Tibial nerve (tissue), 4 donors: ENCODE data around the gene MINK1. TPM values are rescaled to one million over a fixed set of nuclear protein-coding genes. Genes with fewer than 3 reads are reported as not detected.

Experiments
- DNase-seq, 2 donors: peaks; one replicate each; pipeline ENCODE4 v3.0.0-alpha.2; 2019; ENCODE audit warnings: low spot score in 2 of 2
- H3K27ac ChIP-seq, 4 donors: fragments of 200-600 bp; sonication (generic) in 3 of 4; one replicate each; pipeline ENCODE4 v1.5.1; 2017 to 2019; ENCODE audit warnings: mild to moderate bottlenecking in 1 of 4
- H3K27me3 ChIP-seq, 2 donors: fragments of 200-600 bp; sonication (generic) in 1 of 2; one replicate each; pipeline versions ENCODE4 v1.5.1 to v1.6.0; 2017 to 2019
- H3K36me3 ChIP-seq, 3 donors: fragments of 200-600 bp; sonication (generic); one replicate each; pipeline ENCODE4 v1.5.1; 2018 to 2019
- H3K4me1 ChIP-seq, 4 donors: fragments of 200-600 bp; sonication (generic) in 3 of 4; one replicate each; pipeline ENCODE4 v1.5.1; 2017 to 2019
- H3K4me3 ChIP-seq, 4 donors: fragments of 200-600 bp; sonication (generic) in 3 of 4; one replicate each; pipeline ENCODE4 v1.5.1; 2017 to 2019; ENCODE audit warnings: mild to moderate bottlenecking in 1 of 4, moderate library complexity in 1 of 4
- H3K9me3 ChIP-seq, 4 donors: fragments of 200-600 bp; sonication (generic) in 3 of 4; one replicate each; pipeline ENCODE4 v1.5.1; 2017 to 2019
- CTCF ChIP-seq, 5 experiments: fragments of 200-600 bp in 3 of 5; fragments of 450-650 bp in 2 of 5; sonication (generic) in 3 of 5; IDR thresholded peaks; one replicate each; pipeline ENCODE4 v1.5.1; 2016 to 2019; ENCODE audit warnings: antibody characterized with exemption in 5 of 5, mild to moderate bottlenecking in 3 of 5, moderate library complexity in 2 of 5
- EP300 ChIP-seq, 2 donors: sonication (generic); formaldehyde crosslinking; IDR thresholded peaks; one replicate each; pipeline ENCODE4 v1.6.1; 2017; ENCODE audit warnings: antibody characterized with exemption in 2 of 2, mild to moderate bottlenecking in 1 of 2
- POLR2A ChIP-seq, 2 donors: fragments of 450-650 bp; IDR thresholded peaks; one replicate each; pipeline ENCODE4 v1.6.1; 2017; ENCODE audit warnings: antibody characterized with exemption in 2 of 2, mild to moderate bottlenecking in 2 of 2, moderate library complexity in 2 of 2
- WGBS, 2 donors: methylation state at CpG; one replicate each; pipeline ENCODE4 v1.1.5; 2018; 5-methylcytosine and 5-hydroxymethylcytosine counted together
- total RNA-seq, 4 donors: library from RNA; depleted of rRNA; stranded (reverse); fragments of >200 nt; gene quantifications; one replicate each; pipeline ENCODE4 v1.1.0, GENCODE V29; 2016

The MINK1 gene
- total RNA-seq, 4 donors from 2014 or later = 57.1 to 94.3 (median 85.7) TPM

GRCh38 chr17:4838309-4838785 lies 5.2 kb downstream of the MINK1 start:
- TF ChIP-seq EP300 (IDR thresholded peaks at IDR 0.05) = no peak
- no peak for TF ChIP-seq CTCF (IDR thresholded peaks at IDR 0.05)
- TF ChIP-seq POLR2A (IDR thresholded peaks at IDR 0.05) = no peak
- Histone ChIP-seq H3K36me3 (no peaks in the 10 kb centered on the region), H3K27me3 (no peaks in the 10 kb centered on the region), H3K9me3 (no peaks in the 10 kb centered on the region), H3K27ac (peak overlapping the region in 2 of 4 donors; percentile 47 to 73), H3K4me3 (no peak overlapping the region), H3K4me1 (peaks cover 0 to 72% (median 30%) of the 10 kb centered on the region in 4 donors)
- DNase-seq = no peak
- 84 to 96% methylated on average over 3 of the region's 3 CpGs for WGBS, 2 donors

GRCh38 chr17:4839221-4839620 lies 6.1 kb downstream of the MINK1 start:
- Histone ChIP-seq H3K27ac (no peak overlapping the region), H3K36me3 (no peaks in the 10 kb centered on the region), H3K9me3 (no peaks in the 10 kb centered on the region), H3K4me1 (peaks cover 0 to 80% (median 32%) of the 10 kb centered on the region in 4 donors), H3K27me3 (no peaks in the 10 kb centered on the region), H3K4me3 (no peak overlapping the region)
- TF ChIP-seq EP300 (IDR thresholded peaks at IDR 0.05) (no peak), POLR2A (IDR thresholded peaks at IDR 0.05) (no peak), CTCF (IDR thresholded peaks at IDR 0.05) (no peak)
- DNase-seq = no peak
- 83 to 90% methylated on average over 8 of the region's 8 CpGs for WGBS, 2 donors

- Histone ChIP-seq H3K36me3 (no peaks in the 10 kb centered on the region), H3K27me3 (no peaks in the 10 kb centered on the region), H3K4me3 (no peak overlapping the region), H3K9me3 (no peaks in the 10 kb centered on the region), H3K4me1 (peaks cover 0 to 80% (median 23%) of the 10 kb centered on the region in 4 donors), H3K27ac (peak overlapping the region in 1 of 4 donors; percentile 1)
- no peak for TF ChIP-seq POLR2A (IDR thresholded peaks at IDR 0.05)
- no peak for TF ChIP-seq EP300 (IDR thresholded peaks at IDR 0.05)
- TF ChIP-seq CTCF (IDR thresholded peaks at IDR 0.05) = no peak
- no peak for DNase-seq
- WGBS, 2 donors = 74 to 75% methylated on average over 8 of the region's 8 CpGs
These were observed 7.1 kb downstream of the MINK1 start for GRCh38 chr17:4839965-4840892.

- WGBS, 2 donors = 83 to 91% methylated on average over 10 of the region's 10 CpGs
- no peaks in the 10 kb centered on the region for H3K27me3 ChIP-seq
- no peak for TF ChIP-seq EP300 (IDR thresholded peaks at IDR 0.05)
- TF ChIP-seq CTCF (IDR thresholded peaks at IDR 0.05) = no peak
- no peak for TF ChIP-seq POLR2A (IDR thresholded peaks at IDR 0.05)
These were observed 7.7 kb downstream of the MINK1 start for GRCh38 chr17:4840893-4841242.

GRCh38 chr17:4842376-4842775 lies 9.2 kb downstream of the MINK1 start:
- peaks cover 0 to 79% (median 12%) of the 10 kb centered on the region in 4 donors for H3K4me1 ChIP-seq
- no peak overlapping the region for H3K4me3 ChIP-seq
- no peaks in the 10 kb centered on the region for H3K36me3 ChIP-seq
- no peaks in the 10 kb centered on the region for H3K27me3 ChIP-seq
- no peaks in the 10 kb centered on the region for H3K9me3 ChIP-seq
- TF ChIP-seq EP300 (IDR thresholded peaks at IDR 0.05) (no peak), CTCF (IDR thresholded peaks at IDR 0.05) (no peak), POLR2A (IDR thresholded peaks at IDR 0.05) (no peak)
- DNase-seq = no peak
- H3K27ac ChIP-seq = peak overlapping the region in 2 of 4 donors; percentile 60 to 79
- WGBS, 2 donors = 97 to 98% methylated on average over 3 of the region's 3 CpGs

More at GRCh38 chr17:4840893-4841242, 7.7 kb downstream of the MINK1 start:
- no peak for DNase-seq
- Histone ChIP-seq H3K27ac (no peak overlapping the region), H3K9me3 (no peaks in the 10 kb centered on the region), H3K4me1 (peaks cover 0 to 80% (median 19%) of the 10 kb centered on the region in 4 donors), H3K4me3 (no peak overlapping the region), H3K36me3 (no peaks in the 10 kb centered on the region)
